Liver (tissue), 9 donors: ENCODE results near the gene COL27A1. TPM values are rescaled to one million over a fixed set of nuclear protein-coding genes. Genes with fewer than 3 reads are reported as not detected.
A peak's percentile ranks its signal among the peaks of the same experiment; 100 is the strongest.

ENCODE experiments used
- DNase-seq: peaks from one replicate; pipeline ENCODE4 v3.0.0-alpha.2; 2017; ENCODE audit warnings: low spot score
- H3K27ac ChIP-seq, 2 donors: one replicate each; pipeline ENCODE4 v1.7.0; 2013; ENCODE audit warnings: inconsistent platforms in 2 of 2, low read length in 2 of 2, control low read depth in 1 of 2, low read depth in 1 of 2, mild to moderate bottlenecking in 1 of 2
- H3K27me3 ChIP-seq, 4 donors: one replicate each; pipeline versions ENCODE4 v1.6.1 to v1.7.0; 2013; ENCODE audit warnings: low read length in 3 of 4, inconsistent platforms in 1 of 4, mild to moderate bottlenecking in 1 of 4, moderate library complexity in 1 of 4; ENCODE audit not compliant: control insufficient read depth in 4 of 4, insufficient read depth in 4 of 4
- H3K36me3 ChIP-seq, 4 donors: one replicate each; pipeline versions ENCODE4 v1.6.1 to v1.7.0; 2013; ENCODE audit warnings: low read length in 3 of 4, mild to moderate bottlenecking in 3 of 4, low read depth in 1 of 4, moderate library complexity in 1 of 4; ENCODE audit not compliant: control insufficient read depth in 4 of 4, insufficient read depth in 3 of 4
- H3K4me1 ChIP-seq, 4 donors: one replicate each; pipeline versions ENCODE4 v1.6.1 to v1.7.0; 2013; ENCODE audit warnings: low read length in 3 of 4, mild to moderate bottlenecking in 3 of 4, moderate library complexity in 1 of 4; ENCODE audit not compliant: control insufficient read depth in 4 of 4, insufficient read depth in 4 of 4
- H3K4me3 ChIP-seq, 3 donors: one replicate each; pipeline versions ENCODE4 v1.6.1 to v1.7.0; 2013; ENCODE audit warnings: low read length in 3 of 3, control low read depth in 1 of 3, low read depth in 1 of 3, mild to moderate bottlenecking in 1 of 3
- H3K9ac ChIP-seq, 2 donors: one replicate each; pipeline ENCODE4 v1.7.0; 2013; ENCODE audit warnings: low read length in 2 of 2, mild to moderate bottlenecking in 2 of 2, moderate library complexity in 2 of 2, control low read depth in 1 of 2, low read depth in 1 of 2
- H3K9me3 ChIP-seq, 4 donors: one replicate each; pipeline versions ENCODE4 v1.6.1 to v1.7.0; 2013; ENCODE audit warnings: low read length in 3 of 4; ENCODE audit not compliant: control insufficient read depth in 4 of 4
- ATF3 ChIP-seq: IDR thresholded peaks from 2 replicates; pipeline ENCODE4 v1.6.1; 2016; ENCODE audit warnings: antibody characterized with exemption
- CTCF ChIP-seq: fragments of 150-350 bp; IDR thresholded peaks from 2 replicates; pipeline ENCODE4 v1.5.1; 2017; ENCODE audit warnings: improper control_type of control experiment, low read depth, low read length; ENCODE audit not compliant: missing input control
- EGR1 ChIP-seq, 2 donors: IDR thresholded peaks; 2 replicates each; pipeline ENCODE4 v1.6.1; 2016 to 2018; ENCODE audit warnings: antibody characterized with exemption in 2 of 2, low read depth in 2 of 2
- FOXA2 ChIP-seq: IDR thresholded peaks from 2 replicates; pipeline ENCODE4 v1.6.1; 2016; ENCODE audit warnings: antibody characterized with exemption
- GABPA ChIP-seq, 2 donors: IDR thresholded peaks in 1 of 2; conservative IDR thresholded peaks in 1 of 2; 2 replicates each; pipeline ENCODE4 v1.6.1; 2016; ENCODE audit warnings: antibody characterized with exemption in 2 of 2, mild to moderate bottlenecking in 1 of 2, moderate library complexity in 1 of 2
- HNF4A ChIP-seq, 2 donors: conservative IDR thresholded peaks; 2 replicates each; pipeline ENCODE4 v1.6.1; 2016; ENCODE audit warnings: antibody characterized with exemption in 2 of 2, mild to moderate bottlenecking in 2 of 2
- HNF4G ChIP-seq: IDR thresholded peaks from 2 replicates; pipeline ENCODE4 v1.6.1; 2016; ENCODE audit warnings: antibody characterized with exemption
- JUND ChIP-seq, 2 donors: IDR thresholded peaks; 2 replicates each; pipeline ENCODE4 v1.6.1; 2016; ENCODE audit warnings: antibody characterized with exemption in 2 of 2
- MAX ChIP-seq: IDR thresholded peaks from 2 replicates; pipeline ENCODE4 v1.6.1; 2016; ENCODE audit warnings: antibody characterized with exemption
- NR2F2 ChIP-seq: IDR thresholded peaks from 2 replicates; pipeline ENCODE4 v1.6.1; 2016; ENCODE audit warnings: antibody characterized with exemption
- REST ChIP-seq: IDR thresholded peaks from 2 replicates; pipeline ENCODE4 v1.6.1; 2016; ENCODE audit warnings: antibody characterized with exemption, mild to moderate bottlenecking
- RXRA ChIP-seq, 2 donors: IDR thresholded peaks; 2 replicates each; pipeline ENCODE4 v1.6.1; 2017 to 2018; ENCODE audit warnings: antibody characterized with exemption in 2 of 2, mild to moderate bottlenecking in 1 of 2
- SP1 ChIP-seq: IDR thresholded peaks from 2 replicates; pipeline ENCODE4 v1.6.1; 2018; ENCODE audit warnings: antibody characterized with exemption, mild to moderate bottlenecking
- TAF1 ChIP-seq: conservative IDR thresholded peaks from 2 replicates; pipeline ENCODE4 v1.6.1; 2016; ENCODE audit warnings: antibody characterized with exemption, mild to moderate bottlenecking
- YY1 ChIP-seq: IDR thresholded peaks from 2 replicates; pipeline ENCODE4 v1.6.1; 2016; ENCODE audit warnings: antibody characterized with exemption, mild to moderate bottlenecking
- ZBTB33 ChIP-seq: IDR thresholded peaks from 2 replicates; pipeline ENCODE4 v1.6.1; 2016; ENCODE audit warnings: antibody characterized with exemption
- WGBS: extraction: QIAGEN DNeasy Blood & Tissue Kit; methylation state at CpG from one replicate; pipeline ENCODE4 v1.1.7; 2013; 5-methylcytosine and 5-hydroxymethylcytosine counted together
- polyA plus RNA-seq, 2 donors: library from polyadenylated mRNA; stranded (reverse) in 1 of 2; unstranded in 1 of 2; fragments of 200-250 nt in 1 of 2; fragments of >200 nt in 1 of 2; fragmentation: Nextera tagmentation in 1 of 2; extraction: Ambion mirVana in 1 of 2; gene quantifications; one replicate each; pipeline versions ENCODE4 v1.2.1 to v1.2.3, GENCODE V29; 2013 to 2015
- total RNA-seq, 2 donors: library from RNA; depleted of rRNA; stranded (reverse); fragments of >200 nt; gene quantifications; one replicate each; pipeline ENCODE4 v1.2.3, GENCODE V29; 2014
- donor health status: healthy.
- donor health status: healthy.
- donor health status: healthy.
- donor health status: healthy.
- donor health status: healthy.

The COL27A1 gene
- total and polyA plus RNA-seq, 4 donors, result 7.0 to 20.4 (median 12.0) TPM

- peaks cover 0 to 6% (median 2%) of the 10 kb centered on the region in 4 donors for H3K4me1 ChIP-seq
- peak overlapping the region in 1 of 2 donors; percentile 16 for H3K27ac ChIP-seq
- no peaks in the 10 kb centered on the region for H3K9me3 ChIP-seq
- H3K27me3 ChIP-seq, result no peaks in the 10 kb centered on the region
- TF ChIP-seq CTCF, result no peak
- TF ChIP-seq NR2F2, result no peak
- no peak for TF ChIP-seq HNF4A (conservative IDR thresholded peaks at IDR 0.05)
- no peak for TF ChIP-seq MAX
- TF ChIP-seq YY1, result no peak
- no peak for TF ChIP-seq GABPA (IDR thresholded peaks at IDR 0.05 in 1 of 2, conservative IDR thresholded peaks at IDR 0.05 in 1 of 2)
- TF ChIP-seq RXRA (IDR thresholded peaks at IDR 0.05), result no peak
- TF ChIP-seq SP1, result no peak
- no peak for TF ChIP-seq ATF3
- TF ChIP-seq FOXA2, result no peak
- no peak for TF ChIP-seq EGR1 (IDR thresholded peaks at IDR 0.05; ENCODE audit: low read depth in 2 of 2)
- no peak for TF ChIP-seq JUND (IDR thresholded peaks at IDR 0.05)
- no peak for TF ChIP-seq TAF1
- no peak overlapping the region for H3K4me3 ChIP-seq
- no peak for DNase-seq
- WGBS, result 93% methylated on average over 6 of the region's 6 CpGs
- no peak overlapping the region for H3K9ac ChIP-seq
- H3K36me3 ChIP-seq, result peaks cover 1 to 33% (median 7%) of the 10 kb centered on the region in 4 donors
These were observed 52.5 kb downstream of the COL27A1 start for GRCh38 chr9:114207845-114208244.

GRCh38 chr9:114209151-114209550 is 53.8 kb downstream of the COL27A1 start:
- Histone ChIP-seq H3K9ac (no peak overlapping the region), H3K27ac (no peak overlapping the region), H3K4me1 (peaks cover 0 to 3% (median under 1%) of the 10 kb centered on the region in 4 donors), H3K4me3 (no peak overlapping the region), H3K27me3 (no peaks in the 10 kb centered on the region), H3K9me3 (no peaks in the 10 kb centered on the region), H3K36me3 (peaks cover 1 to 38% (median 11%) of the 10 kb centered on the region in 4 donors)
- TF ChIP-seq REST, result no peak
- no peak for TF ChIP-seq YY1
- TF ChIP-seq ZBTB33, result no peak
- no peak for TF ChIP-seq CTCF
- no peak for TF ChIP-seq NR2F2
- no peak for TF ChIP-seq JUND (IDR thresholded peaks at IDR 0.05)
- TF ChIP-seq HNF4G, result no peak
- no peak for TF ChIP-seq MAX
- 95% methylated on average over 18 of the region's 18 CpGs for WGBS
- no peak for DNase-seq
